Stimulated activated CD8-positive, alpha-beta memory T cell treated with anti-CD3 and anti-CD28 coated beads, Interleukin-12 subunit alpha, Interleukin-12 subunit beta, amount 100 ng/mL, for 4 hours (primary cell): ENCODE results near the gene SGMS1.
A peak's percentile ranks its signal among the peaks of the same experiment; 100 is the strongest.

Experiments used
- DNase-seq: peaks from one replicate; pipeline ENCODE4 v3.0.0-alpha.2; 2020; ENCODE audit warnings: low read depth

Gene SGMS1

GRCh38 chr10:50636618-50637579 is 13.1 kb upstream of the SGMS1 start:
- DNase-seq: no peak

GRCh38 chr10:50635286-50635685 is 11.5 kb upstream of the SGMS1 start:
- no peak for DNase-seq

- no peak for DNase-seq
These were observed 10.7 kb upstream of the SGMS1 start for GRCh38 chr10:50634479-50634878.

GRCh38 chr10:50631052-50631451 is 7.3 kb upstream of the SGMS1 start:
- no peak for DNase-seq

GRCh38 chr10:50629495-50630122 is 5.9 kb upstream of the SGMS1 start:
- DNase-seq: no peak

- no peak for DNase-seq
These were observed 4.1 kb upstream of the SGMS1 start for GRCh38 chr10:50627896-50628295.

- no peak for DNase-seq
These were observed 3.7 kb upstream of the SGMS1 start for GRCh38 chr10:50627443-50627842.

GRCh38 chr10:50625649-50626132 is 1.9 kb upstream of the SGMS1 start:
- no peak for DNase-seq

- DNase-seq: peak; percentile 46
These were observed 1.2 kb upstream of the SGMS1 start for GRCh38 chr10:50624866-50625501.

GRCh38 chr10:50624413-50624865 is 683 bp upstream of the SGMS1 start:
- peak; percentile 95 for DNase-seq

GRCh38 chr10:50622706-50623662 is 772 bp downstream of the SGMS1 start:
- DNase-seq: peak; percentile 48

- peak; percentile 48 for DNase-seq
These were observed 1.6 kb downstream of the SGMS1 start for GRCh38 chr10:50621968-50622705.

GRCh38 chr10:50620899-50621298 is 2.9 kb downstream of the SGMS1 start:
- DNase-seq: no peak

- DNase-seq: no peak
These were observed 3.9 kb downstream of the SGMS1 start for GRCh38 chr10:50619882-50620281.

GRCh38 chr10:50619166-50619565 is 4.6 kb downstream of the SGMS1 start:
- no peak for DNase-seq

GRCh38 chr10:50618624-50619023 is 5.1 kb downstream of the SGMS1 start:
- no peak for DNase-seq

GRCh38 chr10:50615658-50616057 is 8.1 kb downstream of the SGMS1 start:
- no peak for DNase-seq

- DNase-seq: no peak
These were observed 9.2 kb downstream of the SGMS1 start for GRCh38 chr10:50614444-50615137.

GRCh38 chr10:50613726-50614443 is 9.9 kb downstream of the SGMS1 start:
- no peak for DNase-seq
